GM23248 (cell line): ENCODE results near the gene TM4SF4.

Experiments
- EZH2 ChIP-seq: fragments of 200-600 bp; sonication (generic); IDR thresholded peaks from 2 replicates; pipeline ENCODE4 v1.6.1; 2018; ENCODE audit warnings: antibody characterized with exemption, mild to moderate bottlenecking; ENCODE audit not compliant: insufficient read depth, poor library complexity, severe bottlenecking
- EZH2phosphoT487 ChIP-seq: fragments of 200-600 bp; sonication (generic); IDR thresholded peaks from 2 replicates; pipeline ENCODE4 v1.6.1; 2018; ENCODE audit warnings: antibody characterized with exemption, moderate library complexity, mild to moderate bottlenecking, low read depth; ENCODE audit not compliant: insufficient read depth

DNA sequence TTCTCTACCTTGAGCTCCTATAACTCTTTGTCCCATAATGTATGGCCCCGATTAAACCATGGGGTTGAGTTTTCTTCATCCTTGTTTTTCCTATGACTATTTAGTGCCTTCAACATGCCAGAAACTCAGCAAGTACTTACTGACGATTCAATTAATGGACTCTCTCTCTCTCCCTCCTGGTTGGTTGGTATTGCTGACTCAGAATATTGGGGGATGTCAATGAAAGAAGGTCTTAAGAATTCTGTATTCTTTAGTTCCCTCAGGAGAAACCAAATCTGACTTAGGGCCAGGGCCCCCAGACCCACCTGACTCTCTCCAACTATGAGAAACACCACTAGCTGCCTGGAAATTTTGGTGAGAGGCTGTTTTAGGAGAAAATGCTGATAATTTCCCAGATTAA lies 40.8 kb downstream of the TM4SF4 start:
- TF ChIP-seq EZH2 (no peak), EZH2phosphoT487 (no peak)
